AG04449 (cell line): ENCODE results near the gene CAMSAP1.
A peak's percentile ranks its signal among the peaks of the same experiment; 100 is the strongest.

ENCODE experiments used
- CTCF ChIA-PET: fragments of 350-600 bp; formaldehyde crosslinking; extraction: SDS; loops from one replicate; lab custom pipeline; 2021; ENCODE audit warnings: antibody characterized with exemption; lab: Yijun Ruan, JAX
- POLR2A ChIA-PET: fragments of 400-600, 350-600 bp; formaldehyde crosslinking; extraction: SDS; loops from one replicate; lab custom pipeline; 2020; ENCODE audit warnings: antibody characterized with exemption, inconsistent platforms; lab: Yijun Ruan, JAX
- DNase-seq: peaks from one replicate; pipeline ENCODE4 v3.0.0-alpha.2; 2010; ENCODE audit warnings: low read depth, low spot score
- H3K4me3 ChIP-seq: 2 replicates; pipeline ENCODE4 v1.5.1; 2011; ENCODE audit warnings: low read depth, mild to moderate bottlenecking, control low read depth, low read length
- TF ChIP-seq, protein P1 (sequence below): IDR thresholded peaks from one replicate; pipeline ENCODE4 v1.5.1; 2011; ENCODE audit warnings: mild to moderate bottlenecking, moderate library complexity, low read length, control low read depth, inconsistent platforms; ENCODE audit not compliant: insufficient read depth; ENCODE audit errors: missing control alignments

Gene CAMSAP1

DNA sequence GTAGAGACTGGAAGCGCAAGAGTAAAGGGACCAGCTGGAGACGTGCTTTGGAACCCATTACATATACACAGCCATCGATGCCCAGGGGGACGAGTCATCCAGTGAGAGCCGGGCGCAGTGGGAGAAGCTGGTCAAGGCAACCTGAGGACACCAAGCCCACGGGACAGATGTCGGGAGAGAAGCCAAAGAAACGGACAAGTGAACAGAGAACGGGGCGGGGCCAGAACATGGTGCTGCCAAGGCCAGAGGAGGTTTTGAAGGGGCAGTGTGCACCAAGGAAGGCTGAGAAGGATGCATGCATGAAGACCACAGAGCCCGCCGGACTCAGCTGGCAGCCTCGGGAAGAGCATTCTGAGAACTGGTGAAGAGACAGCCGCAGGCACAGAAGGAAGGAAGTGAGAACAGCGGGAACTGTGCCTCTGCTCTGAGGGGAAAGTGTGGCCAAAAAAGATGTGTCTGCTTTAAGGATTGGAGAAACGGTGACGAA is 20.3 kb downstream of the CAMSAP1 start:
- POLR2A ChIA-PET = no interaction called here
- no peak for DNase-seq
- TF ChIP-seq, protein P1, sequence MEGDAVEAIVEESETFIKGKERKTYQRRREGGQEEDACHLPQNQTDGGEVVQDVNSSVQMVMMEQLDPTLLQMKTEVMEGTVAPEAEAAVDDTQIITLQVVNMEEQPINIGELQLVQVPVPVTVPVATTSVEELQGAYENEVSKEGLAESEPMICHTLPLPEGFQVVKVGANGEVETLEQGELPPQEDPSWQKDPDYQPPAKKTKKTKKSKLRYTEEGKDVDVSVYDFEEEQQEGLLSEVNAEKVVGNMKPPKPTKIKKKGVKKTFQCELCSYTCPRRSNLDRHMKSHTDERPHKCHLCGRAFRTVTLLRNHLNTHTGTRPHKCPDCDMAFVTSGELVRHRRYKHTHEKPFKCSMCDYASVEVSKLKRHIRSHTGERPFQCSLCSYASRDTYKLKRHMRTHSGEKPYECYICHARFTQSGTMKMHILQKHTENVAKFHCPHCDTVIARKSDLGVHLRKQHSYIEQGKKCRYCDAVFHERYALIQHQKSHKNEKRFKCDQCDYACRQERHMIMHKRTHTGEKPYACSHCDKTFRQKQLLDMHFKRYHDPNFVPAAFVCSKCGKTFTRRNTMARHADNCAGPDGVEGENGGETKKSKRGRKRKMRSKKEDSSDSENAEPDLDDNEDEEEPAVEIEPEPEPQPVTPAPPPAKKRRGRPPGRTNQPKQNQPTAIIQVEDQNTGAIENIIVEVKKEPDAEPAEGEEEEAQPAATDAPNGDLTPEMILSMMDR = no peak
- no peak overlapping the region for H3K4me3 ChIP-seq
- CTCF ChIA-PET = interaction anchor here (0.8 to 1.0 kb wide), 4 partner anchors 8 to 57 kb away, joined by 3 read pairs; no protein-coding TSS in a partner anchor

DNA sequence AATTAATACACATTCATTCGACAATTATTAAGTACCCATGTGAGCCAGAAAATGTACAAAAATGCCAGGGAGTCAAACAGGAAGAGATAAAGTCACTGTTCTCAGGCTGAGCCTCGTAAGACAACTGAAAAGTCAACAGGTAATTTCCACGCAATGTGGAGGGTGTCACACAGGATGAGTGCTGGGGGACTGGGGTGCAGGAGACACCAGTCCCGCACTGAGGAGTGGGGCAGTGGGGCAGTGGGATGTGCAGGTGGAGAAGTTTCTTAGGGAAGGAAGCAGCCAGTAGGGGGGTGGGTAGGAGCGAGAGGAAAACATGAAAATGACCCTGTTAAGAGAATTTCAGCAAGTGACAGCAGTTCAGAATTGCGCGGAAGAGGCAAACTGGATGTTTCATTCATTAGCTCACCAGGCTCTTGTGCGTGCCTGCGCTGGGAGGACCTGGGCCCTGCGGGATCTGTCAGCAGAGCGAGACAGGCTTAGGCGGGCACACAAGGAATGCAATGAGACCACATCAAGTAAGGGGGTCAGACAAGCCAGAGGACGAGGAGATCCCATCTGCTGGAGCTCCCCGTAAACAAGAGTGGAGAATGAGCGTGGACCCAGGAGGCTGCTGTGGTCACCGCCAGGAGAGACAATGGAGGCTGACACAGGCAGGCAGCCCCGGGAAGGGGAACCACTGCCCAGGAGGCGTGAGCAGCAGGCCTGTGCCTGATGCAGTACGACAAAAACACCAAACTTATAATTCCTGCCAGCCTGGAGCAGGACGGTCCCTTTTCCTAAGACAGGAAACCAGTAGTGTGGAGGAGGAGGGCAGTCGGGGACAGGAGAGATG is 21.0 kb downstream of the CAMSAP1 start:
- no peak for DNase-seq
- ChIA-PET POLR2A (no interaction called here), CTCF (interaction anchor here (0.8 to 1.0 kb wide), 5 partner anchors 9 to 56 kb away, joined by 3 read pairs; no protein-coding TSS in a partner anchor)
- H3K4me3 ChIP-seq = peak overlapping the region; percentile 8
- TF ChIP-seq, protein P1 = no peak

DNA sequence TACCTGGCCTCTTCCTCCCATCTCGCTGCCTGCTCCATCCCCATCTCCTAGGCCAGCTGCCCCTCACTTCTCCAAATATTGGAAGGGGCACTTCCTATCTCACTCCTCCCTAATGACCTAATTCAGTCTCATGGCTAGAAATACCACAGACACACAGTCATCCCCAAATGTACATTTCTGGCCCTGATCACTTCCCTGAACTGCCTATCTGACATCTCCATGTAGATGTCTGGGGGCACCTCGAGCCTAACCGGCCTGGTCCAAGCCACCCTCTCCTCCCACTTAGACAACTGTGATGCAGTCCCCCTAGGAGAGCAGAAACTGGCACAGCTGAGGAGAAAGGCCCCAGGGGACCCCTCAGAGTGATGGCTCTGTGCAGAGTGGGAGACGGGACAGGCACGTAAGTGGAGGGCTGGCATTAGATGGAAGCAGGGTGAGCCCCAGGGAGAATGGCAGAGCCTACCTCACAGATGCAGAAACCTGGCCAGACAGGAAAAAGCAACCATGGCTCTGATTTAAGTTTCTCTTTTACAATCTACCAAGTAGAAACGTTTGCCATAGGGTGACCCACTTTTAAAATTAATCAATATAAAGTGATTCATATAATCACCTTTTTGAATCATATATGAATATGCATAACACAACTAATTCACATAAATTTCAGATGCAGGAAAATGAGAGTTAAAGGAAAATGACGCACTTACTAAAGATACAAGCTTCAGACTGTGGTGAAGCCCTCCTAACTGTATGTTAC is 22.1 kb downstream of the CAMSAP1 start:
- H3K4me3 ChIP-seq = no peak overlapping the region
- ChIA-PET CTCF (interaction anchor here (0.8 to 1.9 kb wide), 2 partner anchors 12 to 21 kb away, joined by 3 to 14 read pairs; no protein-coding TSS in a partner anchor), POLR2A (no interaction called here)
- no peak for DNase-seq
- TF ChIP-seq, protein P1 = no peak

DNA sequence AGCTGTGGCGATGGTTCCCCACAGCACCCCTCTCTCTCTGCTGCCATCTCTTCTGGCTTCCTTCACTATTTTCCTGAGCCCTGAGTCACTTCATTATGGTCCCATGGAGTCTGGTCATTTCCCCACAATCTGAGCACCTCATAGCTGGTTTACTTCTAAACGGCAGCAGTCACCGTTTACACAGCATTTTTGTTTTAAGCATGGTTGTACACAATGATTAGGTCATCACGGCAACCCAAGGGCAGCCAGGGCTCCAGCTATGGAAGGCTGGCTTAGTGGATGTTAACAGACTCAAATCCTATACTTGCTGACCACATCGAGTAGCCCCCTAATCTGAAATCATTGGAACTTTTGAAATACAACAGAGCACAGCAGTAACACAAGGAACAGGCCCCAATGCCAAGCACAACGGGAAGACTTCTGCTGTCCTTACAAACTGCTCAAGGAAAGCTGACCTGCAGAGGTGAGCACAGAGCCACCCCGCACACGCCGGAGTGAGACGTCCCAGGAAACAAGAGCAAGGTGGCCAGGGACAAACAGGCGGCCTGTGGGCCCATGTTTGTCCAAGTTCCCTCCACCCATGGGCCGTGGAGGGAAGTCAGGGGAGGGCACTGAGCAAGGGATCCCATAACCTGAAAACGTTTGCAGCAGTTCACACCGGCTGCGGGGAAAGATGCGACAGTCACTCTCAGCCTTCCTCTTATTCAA is 22.9 kb downstream of the CAMSAP1 start:
- ChIA-PET CTCF (interaction anchor here (1.0 to 1.9 kb wide), 2 partner anchors 16 to 20 kb away, joined by 3 to 14 read pairs; no protein-coding TSS in a partner anchor), POLR2A (no interaction called here)
- H3K4me3 ChIP-seq = no peak overlapping the region
- TF ChIP-seq, protein P1 = no peak
- DNase-seq = no peak

DNA sequence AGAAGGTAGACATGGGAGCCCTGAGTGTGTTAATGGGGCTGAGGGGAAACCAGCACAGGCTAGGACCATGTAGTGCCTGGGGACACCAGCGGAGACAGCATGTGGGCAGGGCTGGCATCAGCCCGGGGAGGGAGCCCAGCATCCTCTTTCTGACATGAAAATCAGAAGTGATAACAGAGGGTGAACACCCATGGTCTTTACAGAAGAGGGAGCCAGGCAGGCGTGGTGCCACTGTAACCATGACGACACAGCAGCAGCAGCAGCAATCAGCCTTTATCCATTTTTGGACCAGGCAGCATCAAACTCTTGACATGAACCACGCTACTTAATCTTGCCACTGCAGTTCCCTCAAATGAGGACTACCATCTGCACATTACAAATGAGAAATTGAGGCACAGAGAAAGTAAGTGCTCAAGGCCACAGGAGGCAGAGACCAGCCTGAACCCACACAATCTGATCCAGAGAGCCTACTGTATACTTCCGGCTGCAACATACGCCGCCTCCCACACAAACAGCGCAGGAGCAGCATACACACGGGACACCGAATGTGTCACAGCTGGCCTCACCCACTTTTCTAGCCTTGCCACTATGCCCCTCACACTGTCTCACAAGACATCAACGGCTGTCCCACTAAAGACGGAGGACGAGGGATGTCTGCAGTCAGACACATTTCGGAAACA is 23.8 kb downstream of the CAMSAP1 start:
- ChIA-PET CTCF (interaction anchor here (1.0 to 1.9 kb wide), 3 partner anchors 15 to 22 kb away, joined by 3 to 14 read pairs (median 3); no protein-coding TSS in a partner anchor), POLR2A (no interaction called here)
- H3K4me3 ChIP-seq = no peak overlapping the region
- TF ChIP-seq, protein P1 = no peak
- no peak for DNase-seq
